IgD-negative memory B cell (primary cell): ENCODE data around the gene WWOX. TPM values are rescaled to one million over a fixed set of nuclear protein-coding genes. Genes with fewer than 3 reads are reported as not detected.
A peak's percentile ranks its signal among the peaks of the same experiment; 100 is the strongest.

Experiments
- H3K27ac Mint-ChIP-seq, 3 donors: one replicate each; pipeline ENCODE4 v1.8.0; 2020 to 2022; ENCODE audit warnings: mild to moderate bottlenecking in 3 of 3, mixed read lengths in 3 of 3, moderate library complexity in 1 of 3
- H3K27me3 Mint-ChIP-seq: one replicate; pipeline ENCODE4 v1.8.0; 2021; ENCODE audit warnings: mixed read lengths
- H3K36me3 Mint-ChIP-seq: one replicate; pipeline ENCODE4 v1.8.0; 2020; ENCODE audit warnings: mild to moderate bottlenecking, mixed read lengths
- H3K4me1 Mint-ChIP-seq, 3 donors: one replicate each; pipeline ENCODE4 v1.8.0; 2020 to 2022; ENCODE audit warnings: mixed read lengths in 3 of 3, mild to moderate bottlenecking in 1 of 3
- H3K4me3 Mint-ChIP-seq, 4 donors: one replicate each; pipeline ENCODE4 v1.8.0; 2020 to 2022; ENCODE audit warnings: mild to moderate bottlenecking in 4 of 4, mixed read lengths in 4 of 4, moderate library complexity in 3 of 4
- H3K9me3 Mint-ChIP-seq, 3 donors: one replicate each; pipeline ENCODE4 v1.8.0; 2020 to 2021; ENCODE audit warnings: mixed read lengths in 3 of 3, mild to moderate bottlenecking in 1 of 3
- polyA plus RNA-seq: library from polyadenylated mRNA; unstranded; fragments of 300-500 nt; fragmentation: Illumina TruSeq; gene quantifications from one replicate; pipeline ENCODE4 v1.2.3, GENCODE V29; 2021

WWOX gene
- polyA plus RNA-seq, 1 donor from 2014 or later = 12.2 TPM

DNA sequence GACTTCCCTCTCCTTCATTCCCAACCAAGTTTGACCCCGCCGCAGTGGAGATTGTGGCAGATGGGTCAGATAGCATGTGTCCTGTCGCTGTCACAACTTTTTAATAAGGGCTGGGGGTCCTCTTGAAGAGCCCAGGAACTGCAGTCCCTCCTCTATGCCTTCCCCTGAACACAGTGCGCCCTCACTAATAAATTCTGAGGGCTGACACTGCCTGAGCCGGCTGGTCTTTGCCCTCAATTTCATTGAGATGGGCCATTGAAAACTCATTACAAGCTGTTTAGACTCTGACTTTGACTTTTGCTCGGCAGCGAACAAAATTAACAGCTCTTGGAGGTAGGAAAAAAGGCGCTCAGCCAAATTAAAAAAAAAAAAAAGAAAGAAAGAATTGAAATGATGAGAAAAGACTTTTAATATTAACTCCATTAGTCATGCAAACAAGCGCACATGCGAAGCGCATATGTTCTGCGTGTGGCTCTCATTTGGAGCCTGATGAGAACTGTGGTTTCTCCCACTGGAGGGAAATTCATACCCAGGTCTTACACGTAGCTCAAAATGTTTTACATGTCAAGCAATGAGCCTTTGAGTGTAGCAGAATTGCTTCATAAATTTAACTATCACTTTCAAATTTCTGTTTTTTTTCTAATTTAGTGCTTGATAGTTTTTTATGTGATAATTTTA, 704.7 kb downstream of the WWOX start:
- Mint-ChIP-seq H3K27me3 (no peaks in the 10 kb centered on the region), H3K4me1 (peaks cover 0 to 2% (median 1%) of the 10 kb centered on the region in 3 donors), H3K27ac (no peak overlapping the region), H3K36me3 (no peaks in the 10 kb centered on the region), H3K9me3 (peaks cover 0 to 4% (median 0%) of the 10 kb centered on the region in 3 donors), H3K4me3 (no peak overlapping the region)

GRCh38 chr16:78805556-78805955, 706.1 kb downstream of the WWOX start:
- H3K9me3 Mint-ChIP-seq = peaks cover 0 to 4% (median 0%) of the 10 kb centered on the region in 3 donors
- H3K27ac Mint-ChIP-seq = peak overlapping the region in 1 of 3 donors; percentile 64
- H3K36me3 Mint-ChIP-seq = no peaks in the 10 kb centered on the region
- no peak overlapping the region for H3K4me3 Mint-ChIP-seq
- H3K27me3 Mint-ChIP-seq = no peaks in the 10 kb centered on the region
- H3K4me1 Mint-ChIP-seq = peaks cover 0 to 2% (median 1%) of the 10 kb centered on the region in 3 donors

DNA sequence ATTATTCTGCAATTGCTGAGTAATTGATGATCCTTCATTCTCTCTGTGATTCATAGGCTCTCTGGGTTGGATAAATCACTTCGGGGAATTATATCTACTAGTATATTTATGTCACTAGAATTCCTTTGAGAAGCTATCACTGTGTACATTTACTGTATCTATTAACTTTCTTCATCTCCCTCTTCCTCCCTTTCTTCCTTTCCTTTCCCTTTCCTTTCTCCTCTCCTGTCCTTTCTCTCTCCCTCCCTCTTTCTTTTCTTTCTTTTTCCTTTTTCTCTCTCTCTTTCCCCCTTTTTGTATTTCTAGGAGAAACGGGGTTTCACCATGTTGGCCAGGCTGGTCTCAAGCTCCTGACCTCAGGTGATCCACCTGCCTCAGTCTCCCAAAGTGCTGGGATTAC, 711.8 kb downstream of the WWOX start:
- H3K27me3 Mint-ChIP-seq = no peaks in the 10 kb centered on the region
- peaks cover 0 to 4% (median 0%) of the 10 kb centered on the region in 3 donors for H3K9me3 Mint-ChIP-seq
- H3K27ac Mint-ChIP-seq = no peak overlapping the region
- peaks cover 0 to 2% (median 0%) of the 10 kb centered on the region in 3 donors for H3K4me1 Mint-ChIP-seq
- peaks cover 1% of the 10 kb centered on the region for H3K36me3 Mint-ChIP-seq
- H3K4me3 Mint-ChIP-seq = peak overlapping the region in 1 of 4 donors; percentile 18

DNA sequence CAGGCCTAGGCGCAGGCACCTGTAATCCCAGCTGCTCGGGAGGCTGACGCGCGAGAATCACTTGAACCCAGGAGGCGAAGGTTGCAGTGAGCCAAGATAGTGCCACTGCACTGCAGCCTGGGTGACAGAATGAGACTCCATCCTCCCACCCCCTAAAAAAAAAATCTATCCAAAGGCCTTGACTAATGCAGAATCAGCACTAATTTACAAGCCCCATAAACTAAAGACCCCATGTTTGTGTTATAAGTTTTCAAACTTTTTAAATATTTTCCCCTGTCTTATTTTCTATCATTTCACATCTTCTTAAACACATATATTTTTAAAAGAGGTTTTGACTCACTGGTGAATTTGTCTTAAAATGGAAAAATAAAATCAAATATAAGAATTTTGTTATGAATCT, 713.1 kb downstream of the WWOX start:
- Mint-ChIP-seq H3K9me3 (peaks cover 0 to 4% (median 0%) of the 10 kb centered on the region in 3 donors), H3K4me1 (peaks cover 0 to 2% (median 0%) of the 10 kb centered on the region in 3 donors), H3K4me3 (no peak overlapping the region), H3K36me3 (peaks cover 3% of the 10 kb centered on the region), H3K27me3 (no peaks in the 10 kb centered on the region), H3K27ac (no peak overlapping the region)

- Mint-ChIP-seq H3K4me1 (peaks cover 0 to 2% (median 0%) of the 10 kb centered on the region in 3 donors), H3K27ac (peak overlapping the region in 1 of 3 donors; percentile 34), H3K4me3 (no peak overlapping the region)
These were observed 714.3 kb downstream of the WWOX start for GRCh38 chr16:78813661-78814311.

DNA sequence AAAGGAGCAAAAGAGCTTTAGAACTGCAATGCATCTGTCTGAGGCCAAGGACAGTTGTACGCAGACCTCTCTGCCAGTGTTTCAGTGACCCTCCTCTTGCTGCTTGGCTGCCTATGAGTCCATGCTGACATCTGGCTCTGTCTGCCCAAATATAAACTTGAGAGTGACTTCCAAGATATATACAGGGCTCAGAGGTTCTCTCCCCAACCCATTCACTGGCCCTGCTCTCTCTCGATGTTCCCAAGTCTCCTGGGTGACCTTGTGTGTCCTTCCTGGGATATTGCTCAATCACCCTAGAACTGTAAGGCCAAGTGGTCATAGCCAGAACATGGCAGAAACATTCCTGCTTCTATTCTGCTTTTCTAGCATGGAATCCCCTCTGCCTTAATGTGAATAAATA, 716.3 kb downstream of the WWOX start:
- Mint-ChIP-seq H3K36me3 (peaks cover 3% of the 10 kb centered on the region), H3K27ac (no peak overlapping the region), H3K4me1 (peaks cover 0 to 2% (median 0%) of the 10 kb centered on the region in 3 donors), H3K27me3 (no peaks in the 10 kb centered on the region), H3K4me3 (no peak overlapping the region), H3K9me3 (no peaks in the 10 kb centered on the region)

More at GRCh38 chr16:78813661-78814311, 714.3 kb downstream of the WWOX start:
- Mint-ChIP-seq H3K9me3 (no peaks in the 10 kb centered on the region), H3K36me3 (peaks cover 3% of the 10 kb centered on the region), H3K27me3 (no peaks in the 10 kb centered on the region)

DNA sequence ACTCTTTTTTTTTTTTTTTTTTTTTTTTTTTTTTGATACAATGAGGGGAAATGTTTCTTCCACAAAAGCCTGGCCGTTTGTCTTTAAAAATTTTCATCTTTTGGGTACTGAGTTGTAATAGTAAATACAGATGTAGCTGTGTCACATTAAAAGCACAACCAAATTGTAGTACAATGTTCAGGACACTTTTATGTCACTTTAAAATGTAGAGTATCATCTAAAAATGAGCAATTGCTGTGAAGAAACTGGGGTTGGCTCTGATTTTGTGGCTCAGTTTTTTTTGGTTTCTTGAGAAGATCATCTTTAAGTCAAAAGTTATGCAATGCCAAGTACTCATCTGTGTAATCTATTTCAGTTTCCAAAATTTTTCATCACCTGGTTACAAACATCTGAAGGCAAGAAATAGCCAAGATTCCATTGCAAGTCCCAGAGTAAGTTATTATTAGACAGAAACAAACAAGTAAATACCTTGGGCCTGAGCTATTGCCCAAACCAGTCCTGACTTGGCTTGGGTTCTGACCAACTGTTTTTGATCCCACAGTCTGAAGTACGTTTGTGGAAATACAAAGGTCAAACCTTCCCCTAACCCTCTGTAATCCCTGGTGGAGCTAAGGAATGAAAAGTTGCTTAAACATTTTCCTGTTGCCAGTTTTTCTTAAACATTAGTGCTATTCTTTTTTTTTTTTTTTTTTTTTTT, 717.2 kb downstream of the WWOX start:
- H3K36me3 Mint-ChIP-seq = peaks cover 3% of the 10 kb centered on the region

DNA sequence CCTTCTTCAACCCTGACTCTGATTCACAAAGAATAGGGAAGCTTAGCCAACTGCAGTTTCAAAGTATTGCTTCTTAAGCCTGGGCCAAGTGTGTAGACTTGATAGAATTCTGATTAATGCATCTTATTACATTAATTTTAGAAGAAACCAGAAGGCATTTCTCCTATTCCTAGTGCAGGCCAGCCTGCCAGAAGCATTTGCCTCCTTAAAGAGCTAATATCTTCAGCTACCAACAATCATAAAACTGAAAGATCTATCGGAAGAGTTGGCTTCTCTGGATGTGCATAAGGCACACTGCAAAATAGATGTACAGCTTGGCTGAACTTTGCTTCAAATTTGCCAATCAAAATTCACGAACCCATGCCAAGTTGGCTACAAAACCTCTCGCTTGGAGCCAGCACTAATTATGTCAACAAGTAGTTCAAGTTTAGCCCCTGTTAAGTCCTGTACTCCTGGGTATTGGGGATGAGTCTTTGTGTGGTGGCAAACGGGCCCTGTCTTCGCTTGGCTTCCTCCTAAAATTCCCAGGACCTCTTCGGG, 717.8 kb downstream of the WWOX start:
- H3K27ac Mint-ChIP-seq = no peak overlapping the region
- no peaks in the 10 kb centered on the region for H3K9me3 Mint-ChIP-seq
- H3K27me3 Mint-ChIP-seq = no peaks in the 10 kb centered on the region
- peaks cover 3% of the 10 kb centered on the region for H3K36me3 Mint-ChIP-seq
- peaks cover 0 to 2% (median 0%) of the 10 kb centered on the region in 3 donors for H3K4me1 Mint-ChIP-seq
- H3K4me3 Mint-ChIP-seq = no peak overlapping the region

More for the DNA sequence above, 717.2 kb downstream of the WWOX start:
- Mint-ChIP-seq H3K9me3 (no peaks in the 10 kb centered on the region), H3K27ac (no peak overlapping the region), H3K4me1 (peaks cover 0 to 2% (median 0%) of the 10 kb centered on the region in 3 donors), H3K4me3 (no peak overlapping the region), H3K27me3 (no peaks in the 10 kb centered on the region)

DNA sequence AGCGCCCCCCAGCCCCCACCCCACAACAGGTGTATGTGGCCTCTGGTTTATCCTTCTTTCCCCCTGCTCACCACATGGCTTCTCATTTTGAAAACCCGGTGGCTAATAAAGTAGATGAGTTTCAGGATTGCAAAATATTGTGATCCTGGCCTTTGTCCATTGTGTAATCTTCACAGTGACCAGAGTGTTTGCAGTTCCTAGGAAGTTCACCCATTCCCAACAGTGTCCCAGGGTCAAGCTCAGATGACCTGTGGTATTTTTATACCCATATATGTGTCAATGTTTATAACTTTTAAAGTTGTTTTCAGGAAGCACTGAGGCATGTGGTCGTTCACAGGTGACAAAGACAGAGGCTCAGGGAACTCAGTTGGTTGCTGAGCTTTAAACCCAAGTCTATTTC, 721.9 kb downstream of the WWOX start:
- no peak overlapping the region for H3K27ac Mint-ChIP-seq
- H3K4me1 Mint-ChIP-seq = no peaks in the 10 kb centered on the region
- no peaks in the 10 kb centered on the region for H3K27me3 Mint-ChIP-seq
- no peak overlapping the region for H3K4me3 Mint-ChIP-seq
- no peaks in the 10 kb centered on the region for H3K9me3 Mint-ChIP-seq
- peaks cover 8% of the 10 kb centered on the region for H3K36me3 Mint-ChIP-seq

DNA sequence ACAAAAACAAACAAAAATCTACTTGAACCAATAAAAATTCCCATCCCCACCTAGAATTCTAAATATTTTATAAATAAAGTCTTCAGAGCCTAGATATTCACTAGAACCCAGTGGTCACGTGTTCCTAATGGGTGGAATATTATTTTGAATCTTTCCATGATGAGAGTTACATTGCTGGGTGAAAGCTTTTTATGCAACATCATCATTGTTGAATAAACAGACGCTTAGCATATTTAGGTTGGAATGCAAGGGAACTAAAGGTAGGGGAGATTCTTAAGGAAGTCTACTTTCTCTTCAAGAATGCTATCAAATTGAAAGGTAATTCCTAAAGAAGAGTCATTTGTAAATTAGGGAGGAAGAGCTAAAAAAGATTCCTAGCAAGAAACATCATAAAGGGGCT, 723.1 kb downstream of the WWOX start:
- no peaks in the 10 kb centered on the region for H3K9me3 Mint-ChIP-seq
- no peaks in the 10 kb centered on the region for H3K4me1 Mint-ChIP-seq
- no peaks in the 10 kb centered on the region for H3K27me3 Mint-ChIP-seq
- no peak overlapping the region for H3K27ac Mint-ChIP-seq
- no peak overlapping the region for H3K4me3 Mint-ChIP-seq
- H3K36me3 Mint-ChIP-seq = peaks cover 8% of the 10 kb centered on the region

DNA sequence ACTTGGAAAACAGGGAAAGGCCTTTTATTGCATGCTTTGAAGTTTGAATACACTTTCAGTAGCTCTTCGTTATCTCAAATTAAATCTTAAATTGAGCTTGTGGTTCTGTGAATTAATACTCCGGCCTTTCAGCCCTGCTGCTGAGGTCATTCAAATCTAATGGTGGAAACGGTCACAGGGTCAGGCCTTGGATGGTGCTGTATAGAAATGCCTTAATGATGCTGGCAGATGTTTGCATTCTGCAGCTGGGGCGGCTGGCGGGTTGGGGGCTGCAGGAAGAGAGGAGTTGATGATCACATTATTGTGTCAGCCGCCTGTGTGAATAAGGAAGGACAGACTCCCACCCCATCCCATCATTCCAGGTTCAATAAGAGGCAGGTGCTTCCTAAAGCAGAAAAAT, 723.6 kb downstream of the WWOX start:
- no peaks in the 10 kb centered on the region for H3K9me3 Mint-ChIP-seq
- no peaks in the 10 kb centered on the region for H3K27me3 Mint-ChIP-seq
- H3K36me3 Mint-ChIP-seq = peaks cover 6% of the 10 kb centered on the region
- peak overlapping the region in 1 of 4 donors; percentile 3 for H3K4me3 Mint-ChIP-seq
- no peak overlapping the region for H3K27ac Mint-ChIP-seq
- H3K4me1 Mint-ChIP-seq = no peaks in the 10 kb centered on the region

GRCh38 chr16:78829280-78829679, 729.8 kb downstream of the WWOX start:
- H3K9me3 Mint-ChIP-seq = no peaks in the 10 kb centered on the region
- H3K4me1 Mint-ChIP-seq = no peaks in the 10 kb centered on the region
- peaks cover 10% of the 10 kb centered on the region for H3K36me3 Mint-ChIP-seq
- H3K27ac Mint-ChIP-seq = no peak overlapping the region
- H3K27me3 Mint-ChIP-seq = no peaks in the 10 kb centered on the region
- no peak overlapping the region for H3K4me3 Mint-ChIP-seq

DNA sequence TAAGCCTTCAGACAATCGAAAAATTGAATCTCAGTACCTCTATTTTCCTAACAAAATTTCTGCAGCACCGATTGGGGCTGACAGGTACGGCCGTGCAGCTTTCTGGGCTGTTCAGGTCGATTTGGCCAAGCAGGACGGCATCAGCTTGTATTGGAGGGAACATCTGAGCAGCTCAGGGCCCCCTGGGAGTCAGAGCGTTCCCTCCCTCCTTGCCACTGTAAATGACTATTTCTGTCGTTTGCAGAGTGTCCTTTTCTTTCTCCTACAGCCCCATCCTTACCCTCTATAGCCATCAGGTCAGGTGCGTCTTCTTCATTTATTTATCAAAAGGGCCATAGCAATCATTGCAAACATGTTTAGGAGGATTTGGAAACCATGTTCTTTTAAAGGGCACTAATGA, 731.1 kb downstream of the WWOX start:
- Mint-ChIP-seq H3K4me3 (no peak overlapping the region), H3K27me3 (no peaks in the 10 kb centered on the region)

GRCh38 chr16:78832100-78832499, 732.6 kb downstream of the WWOX start:
- Mint-ChIP-seq H3K27me3 (no peaks in the 10 kb centered on the region), H3K9me3 (no peaks in the 10 kb centered on the region), H3K27ac (no peak overlapping the region), H3K4me3 (no peak overlapping the region), H3K36me3 (peaks cover 3% of the 10 kb centered on the region), H3K4me1 (peaks cover 0 to 3% (median 0%) of the 10 kb centered on the region in 3 donors)

More for the DNA sequence above, 731.1 kb downstream of the WWOX start:
- no peak overlapping the region for H3K27ac Mint-ChIP-seq
- no peaks in the 10 kb centered on the region for H3K9me3 Mint-ChIP-seq
- H3K4me1 Mint-ChIP-seq = no peaks in the 10 kb centered on the region
- peaks cover 3% of the 10 kb centered on the region for H3K36me3 Mint-ChIP-seq
